Mucosa of gallbladder (tissue), 1 donor: ENCODE measurements around the gene WWOX. TPM values are rescaled to one million over a fixed set of nuclear protein-coding genes. Genes with fewer than 3 reads are reported as not detected.

ENCODE experiments used
- DNase-seq: peaks from one replicate; pipeline ENCODE4 v3.0.0-alpha.2; 2020; ENCODE audit warnings: low spot score
- total RNA-seq: library from RNA; stranded (reverse); gene quantifications from one replicate; pipeline ENCODE4 v1.2.1, GENCODE V29; 2021
- donor health status: DM: no; HTN: no; CAD: no.

WWOX gene
- total RNA-seq, 1 donor from 2014 or later: 28.2 TPM

DNA sequence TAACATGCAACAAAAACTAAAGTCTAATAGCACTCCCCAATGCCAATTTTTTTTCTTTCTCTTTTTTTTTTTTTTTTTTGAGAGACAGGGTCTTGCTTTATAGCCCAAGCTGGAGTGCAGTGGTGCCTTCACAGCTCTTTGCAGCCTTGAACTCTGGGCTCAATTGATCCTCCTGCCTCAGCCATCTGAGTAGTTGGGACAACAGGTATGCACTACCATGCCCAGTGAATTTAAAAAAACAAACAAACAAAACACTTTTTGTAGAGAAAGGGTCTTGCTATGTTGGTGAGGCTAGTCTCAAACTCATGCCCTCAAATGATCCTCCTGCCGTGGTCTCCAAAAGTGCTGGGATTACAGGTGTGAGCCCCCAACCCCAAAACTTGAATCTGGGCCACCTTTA is 632.3 kb downstream of the WWOX start:
- no peak for DNase-seq

DNA sequence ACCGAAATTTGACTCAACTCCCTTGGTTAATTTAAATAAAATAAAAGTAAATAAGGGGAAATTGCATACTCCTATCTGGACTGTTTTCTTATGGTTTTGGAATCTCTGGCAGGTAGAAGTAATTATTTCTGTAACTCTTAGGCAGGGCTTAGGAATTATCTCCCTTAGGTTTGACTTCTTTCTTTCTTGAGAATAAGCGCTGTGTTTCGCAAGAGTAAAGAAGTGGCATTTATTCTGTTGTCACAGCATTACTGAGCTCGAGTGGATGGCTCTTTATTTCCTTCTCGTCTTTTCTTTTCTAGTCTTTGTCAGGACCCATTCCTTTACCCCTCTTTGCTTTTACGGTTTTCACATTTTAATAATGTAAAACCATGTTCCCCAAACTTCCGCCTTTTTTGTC is 633.2 kb downstream of the WWOX start:
- no peak for DNase-seq

DNA sequence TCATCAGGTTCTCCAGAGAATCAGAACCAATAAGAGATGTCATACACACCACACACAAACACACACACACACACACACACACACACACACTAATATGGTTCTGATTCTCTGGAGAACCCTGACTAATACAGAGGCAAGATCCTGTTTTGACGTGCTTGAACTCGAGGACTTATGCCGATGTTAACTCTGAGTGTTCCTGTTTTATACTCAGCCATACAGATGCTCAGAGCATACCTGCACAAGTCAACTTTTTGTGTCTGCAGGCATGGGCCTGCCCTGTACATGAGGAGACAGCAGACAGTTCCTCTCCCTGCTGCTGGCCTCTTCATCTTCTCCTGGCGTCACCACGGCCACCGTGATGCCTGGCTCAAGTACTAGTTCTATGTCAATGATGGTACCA is 635.9 kb downstream of the WWOX start:
- DNase-seq: no peak

DNA sequence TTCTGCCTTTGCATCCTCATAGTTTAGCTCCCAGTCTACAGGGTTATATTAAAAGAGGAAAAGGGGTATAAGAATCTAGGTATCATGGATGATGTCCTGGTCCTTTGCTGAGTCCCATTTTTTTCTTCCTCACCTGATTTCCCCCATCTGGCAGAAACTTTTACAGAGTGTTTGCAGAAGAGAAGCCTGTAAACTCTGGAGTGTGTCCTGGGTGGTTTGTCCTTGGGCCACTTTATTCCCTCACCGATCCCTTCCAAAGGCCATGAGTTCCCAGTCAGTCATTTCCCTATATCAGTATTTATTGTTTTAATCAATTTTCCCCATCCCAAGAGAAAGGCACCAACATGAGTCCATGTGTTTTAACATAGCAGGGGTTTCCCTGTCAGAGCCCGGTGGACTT is 638.2 kb downstream of the WWOX start:
- DNase-seq: no peak

DNA sequence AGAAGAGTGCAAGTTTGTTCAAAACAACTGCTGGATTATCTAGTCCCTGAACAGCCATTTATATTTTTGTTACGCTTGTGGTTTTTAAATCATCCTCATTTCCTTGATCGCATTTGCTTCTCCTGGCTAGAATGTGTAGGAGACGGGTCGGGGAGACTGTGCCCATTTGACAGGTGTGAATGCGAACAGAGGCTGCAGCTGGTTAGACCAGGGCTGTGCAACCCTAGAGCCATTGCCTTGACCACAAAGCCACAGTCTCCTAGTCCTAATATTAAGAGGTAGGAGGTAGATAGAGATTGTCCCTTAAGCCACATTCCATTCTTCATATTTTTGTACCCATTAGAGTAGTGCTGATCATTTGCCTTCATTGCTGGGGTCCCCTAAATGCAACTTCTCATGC is 639.1 kb downstream of the WWOX start:
- DNase-seq: no peak

DNA sequence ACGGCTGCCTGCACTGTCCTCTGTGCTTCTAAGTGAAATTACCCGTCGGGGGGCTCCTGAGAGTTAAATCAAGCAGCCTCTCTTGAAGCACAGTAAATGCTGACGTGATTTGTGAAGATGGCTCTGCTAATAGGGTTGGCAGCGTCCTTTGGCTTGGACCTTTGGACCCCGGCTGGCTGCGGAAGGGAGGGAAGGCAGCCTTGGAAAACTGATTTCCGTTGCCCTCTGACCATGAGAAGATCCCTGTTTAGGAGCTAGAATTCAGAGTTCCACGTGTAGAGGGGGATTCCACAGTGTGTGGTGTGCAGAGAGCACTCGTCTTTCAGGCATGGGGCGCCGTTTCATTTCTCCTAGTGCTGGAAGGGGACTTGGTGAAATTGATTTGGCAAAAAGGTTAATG is 640.8 kb downstream of the WWOX start:
- no peak for DNase-seq

DNA sequence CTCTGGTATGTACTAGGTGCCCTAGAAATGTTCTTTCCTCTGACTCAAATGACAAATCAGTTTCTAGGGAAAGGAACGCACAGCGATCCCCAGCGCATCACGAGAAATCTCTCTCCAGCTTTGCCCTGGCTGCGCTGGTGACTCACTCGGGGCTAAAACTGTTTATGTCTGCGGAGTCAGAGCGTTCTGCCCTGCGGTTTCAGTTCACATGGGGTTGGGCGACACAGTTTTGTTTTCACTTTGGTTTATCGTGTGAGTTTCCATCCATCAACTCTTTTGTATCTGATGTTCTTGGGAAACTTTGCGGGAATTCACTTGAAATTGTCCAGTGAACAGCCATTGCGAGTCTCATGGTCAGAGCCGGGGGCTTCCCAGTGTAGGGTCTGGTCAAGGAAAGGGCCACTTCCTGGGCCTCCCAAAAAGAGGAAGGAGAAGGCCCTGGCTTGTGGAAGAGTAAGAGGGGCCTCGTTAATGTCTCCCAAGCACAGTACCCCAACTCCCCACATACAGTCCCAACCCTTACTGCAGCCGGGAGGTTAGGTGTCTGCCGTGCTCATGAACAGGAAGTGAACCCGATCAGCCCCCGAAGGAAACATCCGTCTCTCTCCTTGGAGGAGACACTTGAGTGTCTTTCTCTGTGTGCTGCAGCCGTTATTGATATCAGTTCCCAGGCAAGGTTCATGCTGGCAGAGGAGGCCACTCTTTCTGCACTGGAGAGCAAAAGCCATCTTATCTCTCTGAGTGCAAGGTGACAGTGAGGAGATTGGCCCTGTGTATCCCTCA is 643.2 kb downstream of the WWOX start:
- DNase-seq: peak; percentile 65

DNA sequence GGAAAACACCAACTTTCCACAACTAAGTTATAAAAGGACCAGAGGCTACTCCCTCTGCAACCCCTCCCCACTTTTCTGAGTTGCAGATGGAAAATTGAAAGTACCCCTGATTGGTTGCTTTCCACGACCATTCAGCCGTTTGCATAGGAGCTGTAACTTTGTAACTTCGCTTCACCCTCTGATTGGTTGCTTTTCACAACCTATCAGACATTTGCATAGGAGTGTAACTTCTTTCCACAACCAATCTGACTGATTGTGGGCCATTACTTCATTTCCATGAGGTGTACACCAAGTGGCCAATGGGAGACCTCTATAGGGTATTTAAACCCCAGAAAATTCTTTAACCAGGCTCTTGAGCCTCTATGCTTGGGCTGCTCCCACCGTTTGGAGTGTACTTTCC is 644.1 kb downstream of the WWOX start:
- DNase-seq: no peak

DNA sequence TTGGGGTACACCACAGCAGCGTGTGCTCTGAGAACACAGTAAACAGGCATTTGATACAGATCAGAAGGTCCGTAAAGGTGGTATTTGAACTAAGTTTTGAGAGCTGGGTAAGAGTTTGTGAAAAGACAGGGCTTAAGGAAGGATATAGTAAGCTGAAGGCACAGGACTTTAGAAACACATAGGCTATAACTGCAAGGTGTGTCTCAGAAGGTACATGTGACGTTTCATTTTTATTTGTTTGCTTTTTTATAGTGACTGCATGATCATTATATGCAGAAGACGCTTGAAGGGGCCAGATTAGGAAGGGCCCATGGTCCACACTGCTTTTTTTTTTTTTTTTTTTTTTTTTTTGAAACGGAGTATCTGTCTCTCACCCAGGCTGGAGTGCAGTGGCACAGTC is 644.6 kb downstream of the WWOX start:
- no peak for DNase-seq

DNA sequence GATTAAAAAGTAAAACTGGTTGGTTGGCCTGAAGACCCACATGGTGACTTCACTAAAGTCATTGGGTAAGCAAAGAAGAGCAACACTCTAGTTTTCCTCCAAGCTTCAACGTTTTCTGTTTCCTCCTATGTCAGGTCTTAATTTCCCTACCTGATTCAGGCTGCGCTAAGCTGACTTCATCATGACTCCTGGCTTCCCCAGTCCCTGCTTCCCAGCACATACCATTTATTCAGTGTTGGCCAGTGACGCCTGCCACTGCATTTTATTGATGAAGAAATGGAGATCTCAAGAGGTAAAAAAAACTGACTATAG is 645.3 kb downstream of the WWOX start:
- DNase-seq: no peak

DNA sequence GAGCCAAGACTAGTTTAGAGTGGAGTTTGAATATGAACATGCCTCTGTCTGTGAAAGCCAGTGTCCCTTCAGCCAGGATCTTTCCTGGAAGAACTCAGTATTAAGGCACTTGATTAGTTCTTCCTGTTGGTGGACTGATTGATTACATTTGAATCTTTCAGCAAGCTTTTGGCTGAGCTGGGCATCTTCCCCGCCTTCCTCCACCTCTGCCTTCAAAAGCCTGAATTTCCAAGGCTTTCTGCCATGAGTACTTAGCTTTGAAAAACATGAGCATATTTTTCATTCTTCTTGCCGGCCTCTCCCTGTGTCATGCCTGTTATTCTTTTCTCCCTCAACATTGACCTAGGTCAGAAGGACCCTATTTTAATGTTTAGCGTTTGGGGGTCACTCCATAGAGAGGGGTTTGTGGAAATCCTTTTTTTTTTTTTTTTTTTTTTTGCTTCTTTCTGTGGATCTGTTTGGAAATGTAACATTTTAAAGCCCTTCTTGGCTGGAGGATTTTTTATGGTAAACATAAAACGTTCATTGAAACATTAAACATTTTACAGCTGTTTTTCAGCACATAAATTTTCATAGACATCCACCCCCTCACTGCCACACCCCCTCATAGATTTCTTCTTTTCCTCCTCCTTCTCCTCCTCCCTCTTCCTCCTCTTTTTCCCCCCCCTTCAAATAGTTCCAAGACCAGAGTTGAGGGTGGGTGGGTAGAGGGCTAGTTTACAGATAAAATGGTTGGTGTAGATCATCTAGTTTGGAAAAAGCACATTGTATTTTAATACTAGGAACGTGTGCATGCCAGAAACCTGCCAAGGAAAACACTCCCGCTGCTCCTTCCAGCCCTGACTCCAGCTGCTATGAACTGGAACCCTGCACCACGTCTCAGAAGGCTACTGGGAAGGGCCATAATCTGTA is 645.9 kb downstream of the WWOX start:
- DNase-seq: no peak

DNA sequence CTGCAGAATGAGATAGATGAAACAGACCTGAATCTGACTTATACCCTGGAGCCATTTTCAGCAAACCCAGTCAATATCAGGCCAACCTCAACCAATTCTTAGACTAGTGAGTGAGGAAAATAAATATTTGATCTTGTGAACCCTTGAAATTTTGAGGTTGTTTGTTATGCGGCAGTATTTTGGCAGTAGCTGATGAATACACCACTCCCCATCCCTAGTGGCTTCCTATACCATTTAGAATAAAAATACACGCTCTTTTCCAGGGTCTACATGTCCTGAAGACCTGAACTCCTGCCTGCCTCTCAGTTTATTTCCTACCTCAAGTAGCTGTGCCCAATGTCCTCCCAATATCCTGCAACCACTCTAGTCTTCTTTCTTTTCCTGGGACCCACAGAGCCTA is 647.3 kb downstream of the WWOX start:
- DNase-seq: no peak

DNA sequence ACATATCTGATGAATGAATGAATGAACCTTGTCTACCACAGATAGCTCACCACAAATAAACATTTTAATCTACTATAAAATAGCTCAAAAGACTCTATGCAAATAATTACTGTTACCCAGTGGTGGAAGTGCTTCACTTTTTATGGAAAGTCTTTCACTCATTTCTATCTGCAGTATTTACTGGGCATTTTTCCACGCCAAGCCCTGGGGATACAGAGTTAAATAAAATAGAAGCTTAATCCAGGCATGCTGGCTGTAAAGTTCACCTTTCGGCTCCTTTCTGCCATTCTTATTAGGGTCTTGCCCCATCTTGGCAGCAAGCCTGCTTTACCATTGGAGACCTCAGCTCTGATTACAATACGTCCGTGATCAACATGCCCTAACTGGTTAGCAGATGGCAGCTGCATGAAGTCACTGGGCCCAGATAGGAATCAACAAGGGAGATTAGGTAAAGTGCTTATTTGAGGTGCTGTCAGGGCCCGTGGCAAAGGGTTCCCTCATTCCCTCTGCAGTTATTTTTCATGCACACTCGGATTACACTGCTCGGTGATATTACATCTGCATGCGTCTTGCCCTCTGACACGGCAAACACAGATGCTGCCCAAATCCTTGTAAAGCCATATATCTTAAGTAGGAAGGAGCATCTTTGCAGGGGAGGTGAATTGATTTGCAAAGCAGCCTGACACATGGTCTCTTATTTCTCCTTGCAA is 648.9 kb downstream of the WWOX start:
- DNase-seq: no peak

DNA sequence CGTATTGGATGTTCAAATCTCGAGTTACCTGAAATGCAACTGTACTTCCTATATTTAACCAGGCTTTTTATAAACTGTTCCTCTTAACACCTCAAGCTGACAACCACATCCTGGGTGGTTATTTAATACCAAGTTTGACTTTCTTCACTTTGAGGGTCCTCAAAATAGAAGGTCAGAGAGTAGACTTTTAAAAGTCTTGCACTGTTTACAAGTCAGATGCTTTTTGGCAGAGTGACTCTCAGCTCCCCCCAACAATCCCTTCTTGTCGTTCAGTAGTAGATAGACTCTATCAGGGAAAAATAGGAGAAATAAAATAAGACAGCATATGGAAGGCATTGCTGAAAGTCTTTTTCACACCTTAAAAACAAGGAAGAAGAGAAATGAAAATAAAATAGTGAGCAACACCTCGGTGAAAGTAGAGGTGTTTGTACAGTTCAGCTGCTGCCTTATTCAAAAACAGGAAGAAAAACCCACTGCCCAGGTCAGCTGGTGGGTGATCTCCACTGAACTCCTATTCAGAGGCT is 650.4 kb downstream of the WWOX start:
- DNase-seq: no peak

DNA sequence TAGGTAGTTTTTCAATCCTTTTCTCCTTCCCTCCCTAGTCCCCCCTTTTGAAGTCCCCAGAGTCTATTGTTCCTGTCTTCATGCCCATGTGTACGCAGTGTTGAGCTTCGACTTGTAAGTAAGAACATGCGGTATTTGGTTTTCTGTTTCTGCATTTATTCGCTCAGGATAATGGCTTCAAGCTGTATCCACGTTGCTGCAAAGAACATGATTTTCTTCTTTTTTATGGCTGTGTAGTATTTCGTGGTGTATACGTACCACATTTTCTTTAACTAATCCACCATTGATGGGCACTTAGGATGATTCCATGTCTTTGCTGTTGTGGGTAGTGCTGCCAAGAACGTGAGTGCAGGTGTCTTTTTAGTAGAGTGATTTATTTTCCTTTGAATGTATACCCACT is 651.2 kb downstream of the WWOX start:
- DNase-seq: no peak

DNA sequence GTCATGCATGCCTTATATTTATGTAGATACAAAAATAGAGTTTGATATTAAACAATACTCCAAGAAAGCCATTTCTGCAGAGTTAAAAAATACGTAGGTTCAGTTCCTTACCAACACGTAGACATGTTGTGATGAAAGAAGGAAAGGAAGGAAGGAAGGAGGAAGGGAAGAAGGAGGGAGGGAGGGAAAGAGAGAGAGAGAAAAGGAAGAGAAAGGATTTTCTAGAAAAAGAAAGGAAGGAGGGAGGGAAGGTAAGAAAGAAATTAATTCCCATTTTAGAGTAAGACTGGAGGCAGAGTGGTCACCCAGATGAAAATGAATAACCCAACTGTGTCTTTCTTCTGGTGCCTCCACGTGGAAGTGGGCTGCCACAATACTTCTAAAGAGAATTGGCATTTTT is 652.1 kb downstream of the WWOX start:
- no peak for DNase-seq

DNA sequence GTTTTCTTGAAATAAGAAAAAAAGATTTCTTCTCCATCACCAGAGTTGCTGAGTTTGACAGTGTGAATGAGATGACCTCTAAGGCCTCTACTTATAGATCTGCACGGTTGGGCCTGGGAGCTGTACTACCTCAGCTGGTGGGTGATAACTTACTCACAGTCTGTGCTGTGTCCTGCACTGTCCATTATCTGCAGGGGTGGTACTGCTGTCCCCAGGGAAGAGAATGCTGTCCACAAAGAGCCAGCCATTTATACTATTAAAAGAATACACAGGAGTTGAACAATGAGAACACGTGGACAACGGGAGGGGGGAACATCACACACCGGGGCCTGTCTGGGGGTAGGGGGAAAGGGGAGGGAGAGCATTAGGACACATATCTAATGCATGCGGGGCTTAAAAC is 655.3 kb downstream of the WWOX start:
- DNase-seq: no peak

DNA sequence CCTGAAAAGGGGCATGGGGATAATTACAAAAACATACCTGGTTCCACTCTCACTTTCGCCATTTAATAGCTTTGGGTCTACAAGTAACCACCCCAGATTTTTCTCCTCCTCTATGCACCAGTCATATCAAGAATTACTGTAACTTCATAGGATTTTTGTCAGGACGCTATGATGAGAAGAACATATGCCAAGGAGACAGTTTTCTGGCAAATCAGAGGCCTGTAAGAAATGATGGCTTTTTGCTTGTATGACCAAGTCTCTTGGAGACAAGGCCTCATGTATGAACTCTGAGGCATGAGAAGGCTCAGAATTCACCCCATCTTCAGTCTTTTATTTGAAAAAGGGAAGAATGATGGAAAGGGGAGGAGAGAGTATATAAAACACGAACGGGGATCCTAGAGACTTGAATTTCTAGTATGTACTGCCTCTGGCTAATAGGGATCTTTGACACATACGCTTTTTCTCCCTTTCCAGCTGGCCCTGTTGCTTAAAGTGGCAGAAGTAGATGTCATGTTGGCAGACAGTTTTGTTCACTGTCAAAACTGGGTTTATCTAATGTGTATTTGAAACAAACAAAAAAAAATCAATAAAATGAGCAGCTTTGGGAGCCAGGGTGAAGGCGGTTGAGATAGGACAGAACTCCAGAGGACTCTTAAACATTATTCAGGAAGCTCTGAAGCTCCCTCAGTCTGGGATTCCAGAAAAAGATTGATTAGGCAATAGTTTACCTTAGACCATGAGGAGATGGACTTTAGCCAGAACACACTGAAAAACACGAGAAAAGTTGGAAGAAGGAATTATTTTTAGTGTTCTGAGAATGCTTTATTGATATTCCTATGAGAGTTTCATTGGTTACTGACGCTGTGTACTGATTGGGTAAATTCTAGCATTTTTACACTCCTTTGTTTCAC is 656.6 kb downstream of the WWOX start:
- DNase-seq: no peak

DNA sequence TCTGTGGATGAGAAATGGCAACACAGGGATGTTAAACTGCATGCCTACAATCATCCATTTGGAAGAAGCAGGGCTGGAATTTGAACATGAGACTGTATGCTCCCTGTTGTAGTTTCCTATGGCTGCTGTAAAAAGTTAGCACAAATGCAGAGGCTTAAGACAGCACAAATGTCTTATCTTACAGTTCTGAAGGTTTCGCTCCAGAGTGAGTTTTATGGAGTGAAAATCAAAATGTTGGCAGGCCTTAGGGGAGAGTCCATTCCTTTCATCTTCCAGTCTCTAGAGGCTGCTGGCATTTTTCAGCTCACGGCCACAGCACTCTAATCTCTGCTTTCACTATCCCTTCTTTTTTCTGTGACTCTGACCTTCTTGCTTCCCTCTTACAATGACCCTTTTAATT is 660.1 kb downstream of the WWOX start:
- no peak for DNase-seq

DNA sequence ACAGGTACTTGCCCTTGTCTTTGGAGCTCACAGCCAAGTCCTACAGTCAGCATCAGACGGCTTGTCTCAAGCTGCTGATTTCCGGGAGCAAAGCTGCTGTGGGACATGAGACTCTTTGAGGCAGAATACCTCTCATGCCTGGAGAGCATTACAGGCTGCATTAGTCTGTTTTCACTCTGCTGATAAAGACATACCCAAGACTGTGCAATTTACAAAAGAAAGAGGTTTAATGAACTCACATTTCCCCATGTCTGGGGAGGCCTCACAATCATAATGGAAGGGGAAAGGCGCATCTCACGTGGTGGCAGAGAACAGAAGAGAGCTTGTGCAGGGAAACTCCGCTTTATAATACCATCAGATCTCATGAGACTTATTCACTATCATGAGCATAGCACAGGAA is 661.2 kb downstream of the WWOX start:
- DNase-seq: no peak

DNA sequence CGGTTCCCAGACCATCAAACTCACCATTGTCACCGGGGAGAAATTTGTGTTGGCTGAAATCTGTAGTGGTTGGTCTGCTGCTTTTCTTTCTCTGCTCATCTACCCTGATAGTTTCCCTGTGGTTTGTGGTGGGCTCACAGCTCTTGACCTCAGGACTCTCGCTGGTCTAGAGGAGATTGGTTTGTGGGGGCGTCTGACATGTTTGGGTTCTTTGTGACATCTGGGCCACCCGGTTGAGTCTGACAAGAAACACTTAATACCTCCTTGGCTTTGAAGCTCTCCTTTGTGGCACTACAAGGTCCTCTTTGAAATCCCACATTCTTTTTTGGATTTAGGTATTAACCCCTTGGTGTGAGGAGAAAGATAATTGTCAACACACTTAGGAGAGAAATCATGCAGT is 662.0 kb downstream of the WWOX start:
- no peak for DNase-seq
